ENCODE measurements around the gene GRM1.

DNA sequence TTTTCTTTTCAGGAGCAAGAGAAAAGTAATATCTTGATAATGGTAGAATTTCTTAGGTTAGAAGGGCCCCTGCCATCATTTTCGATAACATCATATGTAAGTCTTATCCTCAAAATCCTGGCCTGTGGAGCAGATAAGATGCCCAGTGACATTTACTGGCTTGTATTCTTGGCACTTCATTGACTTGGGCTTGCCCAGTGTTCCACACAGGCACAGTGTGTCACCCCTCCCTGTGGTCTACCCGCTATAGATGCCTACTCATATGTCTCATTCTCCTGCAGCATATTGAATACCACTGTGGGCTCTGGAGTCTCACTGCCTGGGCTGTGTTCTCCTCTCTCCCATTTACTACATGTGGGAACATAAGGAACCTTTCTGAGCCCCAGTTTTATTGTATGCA lies 105.0 kb downstream of the GRM1 start:
- TF ChIP-seq CTCF (IDR thresholded peaks at IDR 0.05) (no peak), POLR2A (IDR thresholded peaks at IDR 0.05) (no peak)

Data from lower leg skin (tissue), 3 donors.